ENCODE data around the gene ASB6. TPM values are rescaled to one million over a fixed set of nuclear protein-coding genes. Genes with fewer than 3 reads are reported as not detected.

ASB6 gene
- polyA plus RNA-seq, 1 of the 3 experiments (the other 2 are of a cell fraction): 35.9 TPM

GRCh38 chr9:129640871-129641749, 841 bp downstream of the ASB6 start:
- H3K9me2 ChIP-seq: no peaks in the 10 kb centered on the region
- H3K4me2 ChIP-seq: peak overlapping the region; percentile 98
- no peak for DNase-seq
- H3K4me3 ChIP-seq (ENCODE audit: low read depth in 2 of 2, low read length in 1 of 2): peak overlapping the region; percentile 99 to 100
- TF ChIP-seq MXI1 (IDR thresholded peaks at IDR 0.05; ENCODE audit: low read depth, low read length) (0 out of 2 replicates have a peak, but pooled peaks have one; percentile 46), SMC3 (IDR thresholded peaks at IDR 0.05; ENCODE audit: low read depth, low read length) (no peak), RFX5 (IDR thresholded peaks at IDR 0.05; ENCODE audit: low read length) (no peak)
- peak overlapping the region; percentile 60 to 92 for H3K27ac ChIP-seq (ENCODE audit: low read depth in 2 of 2, low read length in 1 of 2)
- no peaks in the 10 kb centered on the region for H3K9me3 ChIP-seq
- peaks cover 39% of the 10 kb centered on the region for H3K79me2 ChIP-seq (ENCODE audit: insufficient read depth)
- H3K4me1 ChIP-seq (ENCODE audit: control insufficient read depth in 1 of 2, insufficient read depth in 2 of 2, low read depth in 1 of 2, low read length in 1 of 2): peaks cover 18 to 31% of the 10 kb centered on the region in 2 experiments
- peak overlapping the region; percentile 85 for H3K9ac ChIP-seq
- WGBS (ENCODE audit: low lambda C conversion rate): 2% methylated on average over 24 of the region's 44 CpGs
- no peaks in the 10 kb centered on the region for H3K27me3 ChIP-seq (ENCODE audit: insufficient read depth)
- H3K36me3 ChIP-seq (replicated peaks in 1 of 2; ENCODE audit: control insufficient read depth in 1 of 2, insufficient read depth in 2 of 2, low read length in 1 of 2): peaks cover 7 to 30% of the 10 kb centered on the region in 2 experiments
- ChIA-PET POLR2A (interaction anchor here (0.6 to 2.4 kb wide), 6 partner anchors 11 to 149 kb away, joined by 3 to 15 read pairs (median 5); partner anchors contain the start of gene NTMT1), CTCF (interaction anchor here (0.5 to 7.9 kb wide), 25 partner anchors 9 to 520 kb away, joined by 3 to 81 read pairs (median 4); partner anchors contain the start of genes C9orf50 and NTMT1)
- no peak overlapping the region for H2AFZ ChIP-seq (ENCODE audit: low read depth)
- H4K20me1 ChIP-seq (ENCODE audit: insufficient read depth): peaks cover 26% of the 10 kb centered on the region
- H3F3A ChIP-seq (replicated peaks; ENCODE audit: insufficient read depth): peaks cover 19% of the 10 kb centered on the region

- peak overlapping the region; percentile 98 for H3K4me2 ChIP-seq
- peaks cover 9 to 36% of the 10 kb centered on the region in 2 experiments for H3K36me3 ChIP-seq (replicated peaks in 1 of 2; ENCODE audit: control insufficient read depth in 1 of 2, insufficient read depth in 2 of 2, low read length in 1 of 2)
- peaks cover 19% of the 10 kb centered on the region for H3F3A ChIP-seq (replicated peaks; ENCODE audit: insufficient read depth)
- CTCF ChIA-PET: interaction anchor here (0.7 to 7.9 kb wide), 25 partner anchors 9 to 513 kb away, joined by 3 to 81 read pairs (median 5); partner anchors contain the start of genes C9orf50 and NTMT1
- H3K4me1 ChIP-seq (ENCODE audit: control insufficient read depth in 1 of 2, insufficient read depth in 2 of 2, low read depth in 1 of 2, low read length in 1 of 2): peaks cover 18 to 31% of the 10 kb centered on the region in 2 experiments
- H2AFZ ChIP-seq (ENCODE audit: low read depth): no peak overlapping the region
- peak overlapping the region; percentile 99 to 100 for H3K4me3 ChIP-seq (ENCODE audit: low read depth in 2 of 2, low read length in 1 of 2)
- H3K9me2 ChIP-seq: no peaks in the 10 kb centered on the region
- peak overlapping the region; percentile 85 for H3K9ac ChIP-seq
- H4K20me1 ChIP-seq (ENCODE audit: insufficient read depth): peaks cover 31% of the 10 kb centered on the region
- peaks cover 44% of the 10 kb centered on the region for H3K79me2 ChIP-seq (ENCODE audit: insufficient read depth)
- peak; percentile 87 for DNase-seq
- peak overlapping the region; percentile 54 to 92 for H3K27ac ChIP-seq (ENCODE audit: low read depth in 2 of 2, low read length in 1 of 2)
- POLR2A ChIA-PET: interaction anchor here (0.6 to 2.4 kb wide), 10 partner anchors 10 to 180 kb away, joined by 3 to 15 read pairs (median 4); partner anchors contain the start of genes C9orf50 and NTMT1
- WGBS (ENCODE audit: low lambda C conversion rate): 10% methylated on average over 24 of the region's 25 CpGs
- no peaks in the 10 kb centered on the region for H3K27me3 ChIP-seq (ENCODE audit: insufficient read depth)
- H3K9me3 ChIP-seq: no peaks in the 10 kb centered on the region
- TF ChIP-seq TEAD4 (IDR thresholded peaks at IDR 0.05; ENCODE audit: borderline replicate concordance, insufficient read depth) (no peak), IRF3 (IDR thresholded peaks at IDR 0.05; ENCODE audit: low read depth, low read length) (no peak), EZH2phosphoT487 (IDR thresholded peaks at IDR 0.05; ENCODE audit: borderline replicate concordance, low read depth) (no peak), NFIC (IDR thresholded peaks at IDR 0.05; ENCODE audit: borderline replicate concordance) (peak; percentile 87), CTCF (IDR thresholded peaks at IDR 0.05) (no peak), RFX5 (IDR thresholded peaks at IDR 0.05; ENCODE audit: low read length) (no peak), ZBTB33 (IDR thresholded peaks at IDR 0.05; ENCODE audit: borderline replicate concordance, low read depth) (no peak), REST (IDR thresholded peaks at IDR 0.05; ENCODE audit: low read depth, low read length) (no peak), GABPA (IDR thresholded peaks at IDR 0.05; ENCODE audit: low read depth) (no peak), SIN3A (IDR thresholded peaks at IDR 0.05; ENCODE audit: borderline replicate concordance, low read depth, low read length) (no peak), RAD21 (IDR thresholded peaks at IDR 0.05; ENCODE audit: low read length) (no peak; the same call in 1 of the 2 replicates)
These were observed 1.7 kb downstream of the ASB6 start for GRCh38 chr9:129640086-129640870.
